GM06990 (cell line): ENCODE results near the gene PDE1A.
"Not testable (repeated sequence)": the region's sequence is repeated elsewhere in the genome, so short reads cannot be mapped to it uniquely, and the experiment has no call there.

Experiments
- DNase-seq: peaks from one replicate; pipeline ENCODE4 v3.0.0-alpha.2; 2011; ENCODE audit not compliant: insufficient read length; ENCODE audit errors: extremely low read depth
- H3K27me3 ChIP-seq: replicated peaks from 2 replicates; pipeline ENCODE4 v1.6.0; 2011; ENCODE audit warnings: low read length; ENCODE audit not compliant: control insufficient read depth, insufficient read depth
- H3K36me3 ChIP-seq: 2 replicates; pipeline ENCODE4 v1.5.1; 2011; ENCODE audit warnings: low read length; ENCODE audit not compliant: control insufficient read depth, insufficient read depth
- H3K4me3 ChIP-seq: replicated peaks from 2 replicates; pipeline ENCODE4 v1.5.1; 2011; ENCODE audit warnings: low read depth, mild to moderate bottlenecking, control low read depth, low read length
- CTCF ChIP-seq: IDR thresholded peaks from 2 replicates; pipeline ENCODE4 v1.5.1; 2011; ENCODE audit warnings: low read length, control low read depth, mild to moderate bottlenecking, inconsistent platforms; ENCODE audit not compliant: insufficient read depth, poor library complexity, severe bottlenecking

The PDE1A gene

GRCh38 chr2:182281276-182281675, 145.6 kb downstream of the PDE1A start:
- TF ChIP-seq CTCF, result no peak
- Histone ChIP-seq H3K4me3 (no peak overlapping the region), H3K36me3 (no peaks in the 10 kb centered on the region), H3K27me3 (no peaks in the 10 kb centered on the region)
- no peak for DNase-seq

- no peak for TF ChIP-seq CTCF
- Histone ChIP-seq H3K27me3 (no peaks in the 10 kb centered on the region), H3K36me3 (no peaks in the 10 kb centered on the region), H3K4me3 (no peak overlapping the region)
- no peak for DNase-seq
Measured at GRCh38 chr2:182280118-182280517, 146.7 kb downstream of the PDE1A start.

- DNase-seq, H3K36me3 ChIP-seq, H3K4me3 ChIP-seq, H3K27me3 ChIP-seq: not testable (repeated sequence)
Measured at GRCh38 chr2:182276662-182277061, 150.2 kb downstream of the PDE1A start.

- Histone ChIP-seq H3K27me3 (no peaks in the 10 kb centered on the region), H3K4me3 (no peak overlapping the region), H3K36me3 (no peaks in the 10 kb centered on the region)
- DNase-seq, result no peak
- TF ChIP-seq CTCF, result no peak
Measured at GRCh38 chr2:182267971-182268370, 158.9 kb downstream of the PDE1A start.

GRCh38 chr2:182266909-182267308, 159.9 kb downstream of the PDE1A start:
- H3K27me3 ChIP-seq, result no peaks in the 10 kb centered on the region
- H3K36me3 ChIP-seq, result no peaks in the 10 kb centered on the region
- H3K4me3 ChIP-seq, result no peak overlapping the region
- no peak for TF ChIP-seq CTCF
- DNase-seq, result no peak

GRCh38 chr2:182265718-182266117, 161.1 kb downstream of the PDE1A start:
- TF ChIP-seq CTCF, result no peak
- no peak for DNase-seq
- H3K36me3 ChIP-seq, result no peaks in the 10 kb centered on the region
- H3K27me3 ChIP-seq, result no peaks in the 10 kb centered on the region
- no peak overlapping the region for H3K4me3 ChIP-seq
